ENCODE results near the gene RCSD1.

GRCh38 chr1:167592475-167592874 is 37.6 kb upstream of the RCSD1 start:
- TF ChIP-seq CTCF (IDR thresholded peaks at IDR 0.05) (no peak), POLR2A (IDR thresholded peaks at IDR 0.05) (no peak), POLR2AphosphoS5 (IDR thresholded peaks at IDR 0.05) (no peak)

Measured in prostate gland (tissue), 2 donors.